22Rv1 (cell line): ENCODE results near the gene AGRN.

ENCODE experiments used
- ZFX ChIP-seq: fragments of 450-650 bp; IDR thresholded peaks from 2 replicates; pipeline ENCODE4 v1.6.1; 2017; ENCODE audit warnings: antibody characterized with exemption, borderline replicate concordance
- TF ChIP-seq, protein P1 (sequence below): fragments of 450-650 bp; IDR thresholded peaks from 2 replicates; pipeline ENCODE4 v1.5.1; 2017; ENCODE audit warnings: mild to moderate bottlenecking

DNA sequence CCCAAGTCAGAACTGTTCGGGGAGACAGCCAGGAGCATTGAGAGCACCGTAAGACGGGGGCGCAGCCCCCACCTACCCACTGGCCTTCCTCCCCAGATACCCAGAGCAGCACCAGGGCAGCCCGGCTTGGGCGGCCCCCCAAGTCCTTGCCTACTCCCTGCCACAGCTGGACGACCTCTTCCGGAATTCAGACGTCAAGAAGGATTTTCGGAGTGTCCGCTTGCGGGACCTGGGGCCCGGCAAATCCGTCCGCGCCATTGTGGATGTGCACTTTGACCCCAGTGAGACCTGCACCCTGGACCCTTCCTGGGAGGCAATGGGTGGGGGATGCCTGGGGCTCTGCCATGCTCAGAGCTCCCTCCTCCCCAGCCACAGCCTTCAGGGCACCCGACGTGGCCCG lies 27.5 kb downstream of the AGRN start:
- TF ChIP-seq, protein P1, sequence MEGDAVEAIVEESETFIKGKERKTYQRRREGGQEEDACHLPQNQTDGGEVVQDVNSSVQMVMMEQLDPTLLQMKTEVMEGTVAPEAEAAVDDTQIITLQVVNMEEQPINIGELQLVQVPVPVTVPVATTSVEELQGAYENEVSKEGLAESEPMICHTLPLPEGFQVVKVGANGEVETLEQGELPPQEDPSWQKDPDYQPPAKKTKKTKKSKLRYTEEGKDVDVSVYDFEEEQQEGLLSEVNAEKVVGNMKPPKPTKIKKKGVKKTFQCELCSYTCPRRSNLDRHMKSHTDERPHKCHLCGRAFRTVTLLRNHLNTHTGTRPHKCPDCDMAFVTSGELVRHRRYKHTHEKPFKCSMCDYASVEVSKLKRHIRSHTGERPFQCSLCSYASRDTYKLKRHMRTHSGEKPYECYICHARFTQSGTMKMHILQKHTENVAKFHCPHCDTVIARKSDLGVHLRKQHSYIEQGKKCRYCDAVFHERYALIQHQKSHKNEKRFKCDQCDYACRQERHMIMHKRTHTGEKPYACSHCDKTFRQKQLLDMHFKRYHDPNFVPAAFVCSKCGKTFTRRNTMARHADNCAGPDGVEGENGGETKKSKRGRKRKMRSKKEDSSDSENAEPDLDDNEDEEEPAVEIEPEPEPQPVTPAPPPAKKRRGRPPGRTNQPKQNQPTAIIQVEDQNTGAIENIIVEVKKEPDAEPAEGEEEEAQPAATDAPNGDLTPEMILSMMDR, result no peak
- no peak for TF ChIP-seq ZFX
